Activated gamma-delta T cell treated with Interleukin-2 at 50 U/mL for 16 hours (primary cell): Measurements from ENCODE around the gene MGAT5B.
A peak's percentile ranks its signal among the peaks of the same experiment; 100 is the strongest.
"Not testable (repeated sequence)": the region's sequence is repeated elsewhere in the genome, so short reads cannot be mapped to it uniquely, and the experiment has no call there.

Source experiments
- DNase-seq: peaks from one replicate; pipeline ENCODE4 v3.0.0-alpha.2; 2020

Gene MGAT5B

GRCh38 chr17:76953946-76954345 lies 85.7 kb downstream of the MGAT5B start:
- DNase-seq = no peak

- DNase-seq = no peak
Observed at GRCh38 chr17:76955191-76955590, 87.0 kb downstream of the MGAT5B start.

DNA sequence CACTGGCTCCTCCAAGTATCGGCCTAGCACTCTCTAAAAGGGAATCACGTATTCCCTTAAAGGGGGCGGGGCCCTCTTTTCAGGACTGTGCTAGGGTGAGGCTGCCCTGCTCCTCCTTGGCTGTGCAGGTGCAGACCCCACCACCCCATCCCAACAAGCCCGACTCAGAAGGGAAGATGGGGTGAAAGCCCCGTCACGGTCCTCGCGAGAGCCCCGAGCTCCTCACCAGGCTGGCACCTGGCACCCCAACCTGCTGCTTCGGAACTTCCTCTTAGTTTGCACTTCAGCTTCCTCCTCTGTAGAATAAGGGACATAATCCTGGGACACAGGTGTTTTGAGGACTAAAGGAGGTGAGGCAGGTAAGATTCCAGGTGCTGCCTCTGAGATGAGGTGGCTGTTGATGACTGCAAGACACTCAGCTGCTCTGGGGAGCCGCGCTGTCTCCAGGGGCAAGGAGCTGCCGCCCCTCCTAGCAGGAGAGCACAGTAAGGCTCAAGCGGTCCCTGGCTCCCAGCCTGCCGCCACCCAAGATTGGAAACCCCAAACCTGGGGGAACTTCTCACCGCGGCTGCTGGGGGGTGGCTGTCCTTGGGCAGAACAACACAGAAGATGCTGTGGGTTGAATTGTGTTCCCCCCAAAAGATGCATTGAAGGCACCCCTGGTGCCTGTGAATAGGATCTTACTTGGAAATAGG lies 88.8 kb downstream of the MGAT5B start:
- no peak for DNase-seq

GRCh38 chr17:76957678-76958464 lies 89.7 kb downstream of the MGAT5B start:
- no peak for DNase-seq

- DNase-seq = no peak
Observed at GRCh38 chr17:76958974-76959373, 90.8 kb downstream of the MGAT5B start.

GRCh38 chr17:76961869-76962268 lies 93.7 kb downstream of the MGAT5B start:
- DNase-seq = no peak

DNA sequence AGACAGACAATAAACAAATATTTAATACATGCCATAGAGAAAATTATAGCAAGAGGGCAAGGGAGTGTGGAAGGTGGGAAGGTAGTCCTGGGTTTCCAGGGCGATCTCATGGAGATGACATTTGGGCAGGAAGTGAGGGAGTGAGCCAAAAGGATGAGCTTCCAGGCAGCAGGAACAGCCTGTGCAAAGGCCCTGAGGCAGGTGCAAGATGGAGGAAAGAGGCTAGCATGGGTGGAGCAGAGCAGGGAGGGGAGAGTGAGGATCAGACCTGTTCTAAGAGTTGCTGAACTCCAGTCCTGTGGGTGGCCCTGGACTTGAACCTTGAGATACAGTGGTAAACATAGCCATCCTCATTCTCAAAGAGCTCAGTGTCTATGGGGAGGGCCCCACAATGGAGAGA lies 94.7 kb downstream of the MGAT5B start:
- DNase-seq = no peak

DNA sequence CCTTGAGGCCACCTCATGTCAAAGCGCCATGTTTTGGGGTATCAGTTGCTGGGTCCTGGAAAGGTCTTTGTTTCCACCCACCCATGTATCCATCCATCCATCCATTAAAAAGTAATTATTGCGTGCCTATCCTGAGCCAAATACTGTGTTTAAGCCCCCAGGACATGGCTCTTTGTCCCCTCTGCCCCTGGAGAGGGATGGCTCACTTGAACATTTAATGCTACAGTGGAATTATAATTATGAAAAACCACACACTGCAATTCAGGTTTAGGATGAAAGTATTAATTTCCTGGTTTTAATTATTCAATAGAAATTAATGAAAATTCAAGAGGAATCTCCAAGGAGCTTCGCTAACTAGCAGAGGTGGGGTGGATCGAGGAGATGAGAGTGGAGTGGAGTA lies 97.8 kb downstream of the MGAT5B start:
- no peak for DNase-seq

GRCh38 chr17:76966486-76967181 lies 98.4 kb downstream of the MGAT5B start:
- DNase-seq = no peak

GRCh38 chr17:76967762-76968161 lies 99.6 kb downstream of the MGAT5B start:
- DNase-seq = no peak

GRCh38 chr17:76968707-76969597 lies 100.7 kb downstream of the MGAT5B start:
- DNase-seq = peak; percentile 49

DNA sequence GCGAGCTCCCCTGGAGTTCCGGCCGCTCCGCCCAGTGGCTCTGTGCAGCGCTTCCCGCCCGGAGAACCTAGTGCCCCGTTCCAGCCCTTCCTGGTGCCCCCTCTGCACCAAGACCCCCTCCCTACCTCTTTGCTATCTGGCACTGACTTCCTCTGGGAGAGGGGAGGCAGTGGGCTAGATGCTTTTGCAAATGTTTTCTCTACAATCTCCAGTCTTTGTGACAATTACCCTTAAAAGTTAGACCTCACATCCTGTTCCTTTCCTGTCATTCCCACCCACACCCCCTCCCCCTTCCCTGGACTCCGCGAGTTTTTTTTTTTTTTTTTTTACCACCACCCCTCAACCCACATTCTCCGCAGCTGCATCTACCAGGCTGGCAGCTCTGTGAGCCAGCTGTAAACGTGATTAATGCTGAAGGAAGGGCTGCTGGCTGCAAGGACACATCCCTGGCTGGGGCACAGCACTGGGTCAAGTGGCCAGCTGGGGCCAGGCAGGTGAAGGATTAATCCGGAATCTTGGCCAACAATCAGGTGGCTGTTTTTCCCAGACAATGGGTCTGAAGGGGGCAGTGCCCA lies 101.5 kb downstream of the MGAT5B start:
- DNase-seq = no peak

DNA sequence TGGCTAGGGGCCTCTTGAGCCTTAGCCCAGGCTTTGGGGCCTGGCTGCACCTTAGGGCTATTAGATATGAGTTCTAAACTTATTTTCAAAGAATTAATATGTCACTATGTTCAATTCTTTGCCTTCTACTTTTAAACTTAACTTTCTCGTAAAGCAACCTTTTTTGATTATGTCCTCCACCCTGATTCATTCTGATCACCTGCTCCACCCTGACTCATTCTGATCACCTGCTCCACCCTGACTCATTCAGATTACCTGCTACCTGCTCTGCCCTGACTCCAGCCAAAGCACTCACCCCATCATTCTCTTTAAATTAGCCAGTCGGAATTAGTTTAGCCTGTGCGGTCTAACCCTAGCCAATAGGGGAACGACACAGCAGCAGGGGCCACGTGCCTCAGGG lies 102.0 kb downstream of the MGAT5B start:
- not testable (repeated sequence) for DNase-seq

GRCh38 chr17:76972046-76972641 lies 103.9 kb downstream of the MGAT5B start:
- DNase-seq = no peak

DNA sequence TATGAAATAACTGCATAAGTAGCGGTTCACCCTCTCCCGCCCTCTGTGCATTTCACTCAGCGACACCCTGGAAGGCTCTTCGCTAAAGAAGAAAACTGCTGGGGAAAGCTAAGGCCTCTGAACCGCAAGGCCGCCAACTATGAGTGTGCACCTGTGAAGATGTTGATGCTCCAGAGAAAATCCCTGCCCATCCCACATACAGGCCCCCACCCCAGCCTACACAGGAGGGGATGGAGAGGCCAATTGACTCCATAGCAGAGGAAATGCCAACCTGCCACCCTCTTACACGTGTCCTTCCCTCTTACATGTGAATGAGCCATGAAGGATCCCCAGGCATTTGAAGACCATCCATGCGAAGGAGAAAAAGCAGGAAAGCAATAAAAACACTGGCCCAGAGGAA lies 104.8 kb downstream of the MGAT5B start:
- no peak for DNase-seq

DNA sequence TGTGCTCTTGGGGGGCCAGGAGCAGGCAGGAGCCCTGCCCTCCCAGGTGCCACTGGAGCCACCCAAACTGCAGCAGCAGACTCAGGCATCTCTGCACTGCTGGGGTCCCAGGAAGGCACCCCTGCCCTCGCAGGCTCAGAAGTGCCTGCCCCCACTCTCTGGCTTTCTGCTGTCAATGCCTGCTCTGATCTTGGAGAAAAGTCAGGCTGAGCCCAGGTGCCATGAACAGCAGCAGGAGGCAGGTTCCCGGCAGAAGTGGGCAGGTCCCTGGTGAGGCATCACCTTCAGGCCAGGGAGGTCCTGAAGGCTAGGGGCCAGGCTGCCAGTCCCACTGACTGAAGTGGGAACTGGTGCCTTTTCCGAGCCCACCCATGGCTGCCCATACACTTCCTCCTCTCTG lies 106.5 kb downstream of the MGAT5B start:
- no peak for DNase-seq

GRCh38 chr17:76978050-76978449 lies 109.8 kb downstream of the MGAT5B start:
- not testable (repeated sequence) for DNase-seq

DNA sequence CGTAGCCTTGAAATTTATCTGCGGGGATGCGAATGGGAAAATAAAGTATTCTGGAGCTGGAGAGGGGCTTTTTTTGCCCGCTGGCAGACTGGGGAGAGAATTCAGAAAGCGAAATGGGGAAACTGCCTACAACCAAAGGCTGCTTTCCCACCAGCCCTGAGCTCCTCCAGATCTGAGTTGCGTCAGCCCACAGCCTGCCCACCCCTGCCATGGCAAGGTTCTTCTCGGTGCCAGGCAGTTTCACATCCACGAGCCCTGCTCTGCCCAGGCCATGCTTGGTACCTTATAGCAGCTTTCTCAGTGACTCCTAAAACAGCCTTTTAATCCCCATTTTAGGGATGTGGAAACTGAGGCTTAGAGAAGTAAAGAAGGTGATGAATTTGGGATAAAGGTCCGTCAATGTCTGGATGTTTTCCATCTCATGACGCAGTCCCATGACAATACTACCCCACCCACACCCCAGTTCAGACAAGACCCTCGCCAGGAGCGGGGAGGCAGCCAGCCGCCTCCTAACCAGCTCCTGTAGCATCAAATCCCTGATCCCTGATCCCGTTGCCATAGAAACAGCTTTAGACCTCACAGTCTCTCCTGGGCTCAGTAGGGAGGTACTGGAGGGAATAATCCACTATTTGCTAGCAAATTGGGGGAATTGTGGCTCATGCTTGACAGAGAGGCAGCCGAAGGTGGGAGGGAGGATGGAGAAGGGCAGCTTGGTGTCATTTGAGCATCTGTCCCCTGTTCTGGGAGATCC lies 113.5 kb downstream of the MGAT5B start:
- DNase-seq = no peak

DNA sequence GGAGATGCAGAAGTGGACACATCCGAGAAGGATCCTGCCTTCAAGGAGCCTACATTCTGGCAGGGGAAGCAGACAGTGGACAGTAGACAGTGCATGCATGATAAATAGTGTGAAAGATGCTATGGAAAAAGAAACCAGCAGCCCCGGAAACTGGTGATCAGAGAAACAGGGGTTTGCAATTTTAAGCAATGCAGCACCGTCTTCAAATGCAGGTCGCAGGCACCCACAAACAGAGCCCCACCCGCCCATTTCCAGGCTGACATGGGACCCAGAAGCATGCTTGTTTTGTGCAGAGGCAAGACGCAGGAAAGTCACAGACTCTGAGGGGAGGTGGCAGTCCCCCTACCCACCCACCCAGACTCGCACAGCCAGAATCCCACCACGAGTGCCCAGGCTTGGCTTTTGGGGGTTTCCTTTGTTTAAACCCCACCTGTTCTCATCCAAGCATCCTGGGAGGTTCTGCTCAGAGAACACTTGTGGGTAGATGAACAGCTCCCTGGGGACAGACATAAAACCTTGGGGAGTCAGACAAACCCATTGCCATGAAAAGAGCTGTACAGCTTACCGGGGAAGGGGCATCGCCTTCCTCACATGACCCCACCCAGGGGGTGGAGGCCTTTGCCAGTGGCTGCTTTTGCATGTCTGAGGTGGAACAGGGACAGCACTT lies 114.3 kb downstream of the MGAT5B start:
- DNase-seq = no peak

DNA sequence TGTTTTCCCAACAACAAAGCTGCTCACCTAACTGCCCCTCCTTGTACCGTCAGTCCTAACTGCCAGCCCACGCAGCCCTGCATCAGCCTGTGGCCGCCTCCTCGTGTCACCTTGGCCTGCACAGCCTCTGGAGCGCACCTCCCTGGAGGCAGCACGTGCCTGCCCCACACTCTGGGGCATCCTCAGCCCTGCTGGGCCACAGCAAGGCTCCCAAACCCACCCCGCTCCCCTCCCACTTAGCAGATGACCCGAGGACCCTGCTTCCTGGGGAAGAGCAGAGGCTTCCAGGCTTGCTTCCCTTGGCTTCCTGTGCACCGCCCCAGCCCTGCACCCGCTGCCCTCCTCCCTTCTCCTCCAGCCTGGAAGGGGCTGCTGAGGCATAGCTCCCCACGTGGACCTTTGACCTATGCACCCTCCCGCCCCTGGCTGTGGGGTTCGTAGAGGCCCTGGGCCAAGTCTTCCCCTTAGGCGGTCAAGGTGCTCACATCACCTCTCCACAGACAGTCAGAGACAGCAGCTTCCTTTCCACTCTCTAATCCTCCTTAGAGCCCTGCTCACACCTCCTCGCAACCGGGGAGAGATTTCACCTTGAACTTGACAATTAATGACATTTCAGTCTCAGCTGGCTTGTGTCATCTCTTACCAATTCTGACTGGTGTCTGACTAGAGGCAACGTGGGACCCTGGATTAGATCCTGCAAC lies 115.0 kb downstream of the MGAT5B start:
- DNase-seq = no peak
